Activated T-helper 17 cell treated with anti-CD3 and anti-CD28 coated beads, Interleukin-2, amount 50 U/mL, for 72 hours (primary cell): ENCODE results near the gene CRELD2. TPM values are rescaled to one million over a fixed set of nuclear protein-coding genes. Genes with fewer than 3 reads are reported as not detected.
A peak's percentile ranks its signal among the peaks of the same experiment; 100 is the strongest.

Experiments
- ATAC-seq: fragments of 150-1000 bp; cut with Tn5 transposase; replicated peaks from 2 replicates; pipeline ENCODE4 v1.10.0; 2021; ENCODE audit warnings: mild to moderate bottlenecking, moderate library complexity
- H3K27ac Mint-ChIP-seq: one replicate; pipeline ENCODE4 v1.8.0; 2022; ENCODE audit warnings: mixed read lengths
- H3K27me3 Mint-ChIP-seq: one replicate; pipeline ENCODE4 v1.8.0; 2022; ENCODE audit warnings: mixed read lengths
- H3K36me3 Mint-ChIP-seq: one replicate; pipeline ENCODE4 v1.8.0; 2022; ENCODE audit warnings: low read depth, mild to moderate bottlenecking, mixed read lengths
- H3K4me1 Mint-ChIP-seq: one replicate; pipeline ENCODE4 v1.8.0; 2022; ENCODE audit warnings: mixed read lengths
- H3K4me3 Mint-ChIP-seq: one replicate; pipeline ENCODE4 v1.8.0; 2022; ENCODE audit warnings: mild to moderate bottlenecking, mixed read lengths
- H3K9me3 Mint-ChIP-seq: one replicate; pipeline ENCODE4 v1.8.0; 2022; ENCODE audit warnings: mixed read lengths
- total RNA-seq, 2 donors: library from RNA; stranded (reverse); gene quantifications; one replicate each; pipeline ENCODE4 v1.2.3, GENCODE V29; 2022

The CRELD2 gene
- total RNA-seq, 2 donors from 2014 or later: 22.7 to 38.6 TPM

- Mint-ChIP-seq H3K27me3 (no peaks in the 10 kb centered on the region), H3K4me1 (no peaks in the 10 kb centered on the region), H3K4me3 (peak overlapping the region; percentile 87), H3K27ac (peak overlapping the region; percentile 93), H3K36me3 (peaks cover 66% of the 10 kb centered on the region), H3K9me3 (no peaks in the 10 kb centered on the region)
- no peak for ATAC-seq
Measured at GRCh38 chr22:49964136-49965090, 46.0 kb downstream of the CRELD2 start.

GRCh38 chr22:49965091-49966040 is 46.9 kb downstream of the CRELD2 start:
- H3K36me3 Mint-ChIP-seq: peaks cover 66% of the 10 kb centered on the region
- no peaks in the 10 kb centered on the region for H3K27me3 Mint-ChIP-seq
- no peaks in the 10 kb centered on the region for H3K9me3 Mint-ChIP-seq
- peaks cover under 1% of the 10 kb centered on the region for H3K4me1 Mint-ChIP-seq
- H3K4me3 Mint-ChIP-seq: peak overlapping the region; percentile 87
- peak overlapping the region; percentile 93 for H3K27ac Mint-ChIP-seq
- ATAC-seq: no peak

- Mint-ChIP-seq H3K27ac (peak overlapping the region; percentile 61), H3K9me3 (no peaks in the 10 kb centered on the region), H3K4me3 (peak overlapping the region; percentile 87), H3K36me3 (peaks cover 73% of the 10 kb centered on the region), H3K4me1 (peaks cover 5% of the 10 kb centered on the region), H3K27me3 (no peaks in the 10 kb centered on the region)
- no peak for ATAC-seq
Measured at GRCh38 chr22:49966041-49966773, 47.8 kb downstream of the CRELD2 start.

GRCh38 chr22:49966774-49967705 is 48.6 kb downstream of the CRELD2 start:
- Mint-ChIP-seq H3K27ac (peak overlapping the region; percentile 82), H3K27me3 (no peaks in the 10 kb centered on the region), H3K9me3 (no peaks in the 10 kb centered on the region), H3K4me1 (peaks cover 5% of the 10 kb centered on the region), H3K36me3 (peaks cover 65% of the 10 kb centered on the region), H3K4me3 (peak overlapping the region; percentile 87)
- no peak for ATAC-seq

DNA sequence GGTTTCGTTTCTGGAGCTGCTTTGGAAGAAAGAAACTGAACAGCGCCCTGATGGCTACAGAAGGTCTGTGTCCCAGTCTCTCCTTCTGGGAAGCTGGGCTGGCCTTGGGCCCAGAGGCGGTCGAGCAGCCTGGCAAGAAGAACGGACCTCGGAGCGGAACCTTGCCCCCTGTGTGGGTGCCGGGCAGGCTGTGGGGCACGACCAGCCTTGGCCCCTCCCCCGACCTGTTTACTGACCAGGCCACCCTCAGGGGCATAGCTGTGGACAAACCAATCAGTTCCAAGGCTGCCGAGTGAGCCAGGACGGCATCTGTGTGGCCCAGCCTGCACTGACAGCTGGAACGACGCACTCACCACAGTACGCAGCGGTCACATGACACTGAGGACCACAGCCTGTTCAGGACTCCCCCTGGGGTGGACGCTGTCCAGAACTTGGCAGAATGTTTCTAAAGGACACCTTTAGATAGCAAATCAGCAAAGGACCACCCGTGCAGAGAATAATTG is 49.3 kb downstream of the CRELD2 start:
- peak overlapping the region; percentile 82 for H3K27ac Mint-ChIP-seq
- H3K36me3 Mint-ChIP-seq: peaks cover 58% of the 10 kb centered on the region
- H3K4me1 Mint-ChIP-seq: peaks cover 5% of the 10 kb centered on the region
- H3K4me3 Mint-ChIP-seq: peak overlapping the region; percentile 51
- no peaks in the 10 kb centered on the region for H3K9me3 Mint-ChIP-seq
- no peak for ATAC-seq
- no peaks in the 10 kb centered on the region for H3K27me3 Mint-ChIP-seq

DNA sequence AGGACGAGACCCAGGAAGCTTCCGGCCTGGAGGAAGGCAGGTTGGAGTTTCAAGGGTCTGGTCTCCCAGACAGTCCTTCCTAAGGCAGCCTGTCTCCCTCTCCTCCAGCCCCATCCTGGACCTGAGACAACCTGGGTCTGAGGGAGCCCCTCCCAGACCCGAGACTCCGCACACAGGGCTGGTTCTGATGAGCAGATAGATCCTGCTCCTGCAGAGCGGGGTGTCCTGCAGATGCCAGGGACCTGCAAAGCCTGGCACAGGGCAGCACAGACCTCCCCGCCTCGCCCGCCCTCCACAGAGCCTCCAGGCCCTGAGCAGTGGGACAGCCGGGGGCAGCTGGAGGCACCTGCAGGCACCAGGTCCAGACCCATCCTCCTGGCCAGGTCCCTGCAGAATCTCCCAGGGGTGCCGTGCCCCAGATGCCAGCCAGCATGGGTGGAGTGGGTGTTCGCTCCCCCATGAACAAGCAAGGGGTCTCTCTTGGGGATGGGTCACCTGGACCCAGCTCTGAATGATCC is 49.9 kb downstream of the CRELD2 start:
- Mint-ChIP-seq H3K36me3 (peaks cover 52% of the 10 kb centered on the region), H3K9me3 (no peaks in the 10 kb centered on the region), H3K27ac (peak overlapping the region; percentile 82), H3K4me1 (peaks cover 5% of the 10 kb centered on the region), H3K27me3 (no peaks in the 10 kb centered on the region), H3K4me3 (peak overlapping the region; percentile 51)
- ATAC-seq: no peak

- H3K4me1 Mint-ChIP-seq: peaks cover 5% of the 10 kb centered on the region
- H3K27ac Mint-ChIP-seq: peak overlapping the region; percentile 54
Measured at GRCh38 chr22:49968831-49969661, 50.6 kb downstream of the CRELD2 start.

GRCh38 chr22:49969751-49970527 is 51.5 kb downstream of the CRELD2 start:
- peaks cover 5% of the 10 kb centered on the region for H3K4me1 Mint-ChIP-seq
- no peaks in the 10 kb centered on the region for H3K27me3 Mint-ChIP-seq
- H3K4me3 Mint-ChIP-seq: peak overlapping the region; percentile 85
- peaks cover 36% of the 10 kb centered on the region for H3K36me3 Mint-ChIP-seq
- H3K9me3 Mint-ChIP-seq: no peaks in the 10 kb centered on the region
- ATAC-seq: no peak
- H3K27ac Mint-ChIP-seq: peak overlapping the region; percentile 94

More at GRCh38 chr22:49968831-49969661, 50.6 kb downstream of the CRELD2 start:
- no peaks in the 10 kb centered on the region for H3K27me3 Mint-ChIP-seq
- H3K4me3 Mint-ChIP-seq: peak overlapping the region; percentile 85
- no peaks in the 10 kb centered on the region for H3K9me3 Mint-ChIP-seq
- no peak for ATAC-seq
- peaks cover 45% of the 10 kb centered on the region for H3K36me3 Mint-ChIP-seq

- peak; percentile 87 for ATAC-seq
- peak overlapping the region; percentile 94 for H3K27ac Mint-ChIP-seq
- peak overlapping the region; percentile 85 for H3K4me3 Mint-ChIP-seq
- no peaks in the 10 kb centered on the region for H3K27me3 Mint-ChIP-seq
- H3K9me3 Mint-ChIP-seq: no peaks in the 10 kb centered on the region
- peaks cover 35% of the 10 kb centered on the region for H3K36me3 Mint-ChIP-seq
- peaks cover 12% of the 10 kb centered on the region for H3K4me1 Mint-ChIP-seq
Measured at GRCh38 chr22:49970528-49971231, 52.2 kb downstream of the CRELD2 start.

- Mint-ChIP-seq H3K36me3 (peaks cover 33% of the 10 kb centered on the region), H3K4me1 (peaks cover 13% of the 10 kb centered on the region), H3K4me3 (peak overlapping the region; percentile 85), H3K27ac (peak overlapping the region; percentile 94), H3K27me3 (no peaks in the 10 kb centered on the region), H3K9me3 (no peaks in the 10 kb centered on the region)
- peak; percentile 28 for ATAC-seq
Measured at GRCh38 chr22:49971232-49972162, 53.1 kb downstream of the CRELD2 start.
